Measurements from ENCODE around the gene CD7.
"Not testable (repeated sequence)": the region's sequence is repeated elsewhere in the genome, so short reads cannot be mapped to it uniquely, and the experiment has no call there.

CD7 gene

DNA sequence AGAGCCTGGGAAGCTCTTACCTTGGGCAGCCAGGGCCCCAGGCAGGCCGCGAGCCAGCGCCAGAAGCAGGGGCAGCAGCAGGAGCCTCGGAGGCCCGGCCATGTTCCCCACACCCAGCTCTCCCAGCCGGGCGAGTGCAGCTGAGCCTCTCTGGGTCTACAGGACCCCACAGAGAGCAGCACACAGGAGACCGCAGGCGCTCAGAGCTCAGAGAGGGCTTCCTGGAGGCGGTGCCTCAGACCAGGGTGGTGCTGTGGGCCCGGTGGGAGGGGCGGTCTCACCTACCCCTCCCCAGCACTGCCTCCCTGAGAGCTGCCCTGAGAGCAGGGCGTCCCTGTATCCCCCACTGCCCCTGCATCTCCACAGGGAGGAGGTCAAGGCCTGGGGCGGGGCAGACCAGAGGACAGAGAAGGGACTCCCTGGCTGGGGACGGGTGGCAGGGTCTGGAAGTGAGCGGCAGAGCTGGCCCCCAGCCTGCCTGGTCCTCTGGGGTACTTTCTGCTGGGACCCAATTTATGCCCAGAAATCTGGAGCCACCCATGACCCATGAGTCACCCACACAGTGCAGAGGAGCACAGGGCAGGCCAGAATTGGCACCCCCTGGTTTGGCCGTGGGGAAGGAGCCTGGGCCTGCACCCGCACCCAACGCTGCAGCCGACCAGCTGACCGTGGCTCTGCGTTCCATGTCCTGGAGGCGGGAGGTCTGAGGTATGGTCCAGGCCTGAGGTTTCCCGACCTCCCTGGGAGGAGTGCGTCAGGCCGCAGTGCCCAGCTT is at the start of gene CD7:
TSS of gene CD7 (minus strand) at position 215 of the 775 bp plus-strand sequence. CDS start at position 102, 113 bp downstream.
- in situ Hi-C loops (cut with HindIII; ENCODE audit: low sequenced_read_pairs): no loop called here
- H3K4me3 ChIP-seq (ENCODE audit: low read depth, low read length): no peak within 1 kb of the TSS
- TF ChIP-seq CTCF (IDR thresholded peaks at IDR 0.05; ENCODE audit: low read depth, low read length, missing control alignments): no peak
- DNase-seq (ENCODE audit: low read depth): no peak

- no peak for TF ChIP-seq CTCF (IDR thresholded peaks at IDR 0.05; ENCODE audit: low read depth, low read length, missing control alignments)
- H3K4me3 ChIP-seq (ENCODE audit: low read depth, low read length): no peak overlapping the region
- in situ Hi-C loops (cut with HindIII; ENCODE audit: low sequenced_read_pairs): no loop called here
- DNase-seq (ENCODE audit: low read depth): no peak
Measured at GRCh38 chr17:82366749-82367148, 49.3 kb upstream of the CD7 start.

- H3K4me3 ChIP-seq (ENCODE audit: low read depth, low read length): no peak overlapping the region
- in situ Hi-C loops (cut with HindIII; ENCODE audit: low sequenced_read_pairs): no loop called here
- TF ChIP-seq CTCF (IDR thresholded peaks at IDR 0.05; ENCODE audit: low read depth, low read length, missing control alignments): no peak
- no peak for DNase-seq (ENCODE audit: low read depth)
Measured at GRCh38 chr17:82365606-82366295, 48.3 kb upstream of the CD7 start.

GRCh38 chr17:82361885-82362633 is 44.7 kb upstream of the CD7 start:
- TF ChIP-seq CTCF (IDR thresholded peaks at IDR 0.05; ENCODE audit: low read depth, low read length, missing control alignments): no peak
- in situ Hi-C loops (cut with HindIII; ENCODE audit: low sequenced_read_pairs): loop anchor here (5.0 kb wide), 1 partner anchor 55 kb away; the partner anchor contains the start of genes HEXD and OGFOD3
- no peak for DNase-seq (ENCODE audit: low read depth)
- H3K4me3 ChIP-seq (ENCODE audit: low read depth, low read length): no peak overlapping the region

DNA sequence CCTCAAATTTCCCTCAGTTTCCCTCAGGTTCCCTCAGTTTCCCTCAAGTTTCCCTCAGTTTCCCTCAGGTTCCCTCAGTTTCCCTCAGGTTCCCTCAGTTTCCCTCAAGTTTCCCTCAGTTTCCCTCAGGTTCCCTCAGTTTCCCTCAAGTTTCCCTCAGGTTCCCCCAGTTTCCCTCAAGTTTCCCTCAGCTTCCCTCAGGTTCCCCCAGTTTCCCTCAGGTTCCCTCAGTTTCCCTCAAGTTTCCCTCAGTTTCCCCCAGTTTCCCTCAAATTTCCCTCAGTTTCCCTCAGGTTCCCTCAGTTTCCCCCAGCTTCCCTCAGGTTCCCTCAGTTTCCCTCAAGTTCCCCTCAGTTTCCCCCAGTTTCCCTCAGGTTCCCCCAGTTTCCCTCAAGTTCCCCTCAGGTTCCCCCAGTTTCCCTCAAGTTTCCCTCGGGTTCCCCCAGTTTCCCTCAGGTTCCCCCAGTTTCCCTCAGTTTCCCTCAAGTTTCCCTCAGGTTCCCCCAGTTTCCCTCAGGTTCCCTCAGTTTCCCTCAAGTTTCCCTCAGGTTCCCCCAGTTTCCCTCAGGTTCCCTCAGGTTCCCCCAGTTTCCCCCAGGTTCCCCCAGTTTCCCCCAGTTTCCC is 42.2 kb upstream of the CD7 start:
- in situ Hi-C loops (cut with HindIII; ENCODE audit: low sequenced_read_pairs): loop anchor here (5.0 kb wide), 1 partner anchor 58 kb away; the partner anchor contains the start of genes HEXD and OGFOD3

DNA sequence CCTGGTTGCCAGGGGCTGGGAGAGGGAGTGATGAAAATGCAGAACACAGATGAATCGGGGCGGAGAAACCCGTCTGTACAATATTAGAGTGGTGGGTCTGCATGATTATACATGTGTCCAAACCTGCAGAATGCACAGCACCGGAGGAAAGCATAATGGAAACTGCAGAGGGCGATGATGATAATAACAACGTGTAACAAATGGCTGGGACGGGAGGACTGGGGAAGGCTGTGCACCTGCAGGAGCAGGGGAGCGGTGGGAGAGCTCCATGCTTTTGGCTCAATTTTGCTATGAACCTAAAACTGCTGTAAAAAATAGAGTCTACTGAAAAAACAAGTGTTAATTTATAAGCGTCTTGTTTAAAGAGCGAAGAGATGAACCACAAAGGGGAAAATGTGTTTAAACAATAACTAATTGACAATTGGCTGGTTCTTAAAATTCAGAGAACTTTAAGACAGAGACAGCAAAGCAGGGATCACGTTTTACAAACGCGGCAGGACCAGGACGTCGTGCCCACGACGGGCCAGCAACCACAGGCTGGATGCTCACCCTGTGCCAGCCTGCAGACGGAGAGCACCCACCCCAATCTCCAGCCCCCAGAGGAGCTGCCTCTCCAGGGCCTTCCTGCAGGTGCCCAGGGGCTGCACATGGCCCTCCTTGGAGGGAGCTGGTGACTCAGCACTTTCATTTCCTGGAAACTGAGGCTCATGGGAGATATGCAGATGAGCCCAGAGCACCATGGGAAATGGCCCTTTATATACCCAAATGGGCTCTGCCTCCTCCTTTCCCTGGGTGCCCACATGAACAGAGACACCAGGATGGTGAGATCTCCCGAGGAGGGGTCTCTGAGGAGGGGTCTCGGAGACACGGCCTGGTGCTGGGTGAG is 41.3 kb upstream of the CD7 start, which contains the start of gene TEX19:
TSS of gene TEX19 (plus strand) at position 783 of the 886 bp plus-strand sequence. CDS start 2,904 bp downstream, outside the sequence.
- in situ Hi-C loops (cut with HindIII; ENCODE audit: low sequenced_read_pairs): no loop called here
- H3K4me3 ChIP-seq (ENCODE audit: low read depth, low read length): no peak within 1 kb of the TSS
- DNase-seq (ENCODE audit: low read depth): no peak
- no peak for TF ChIP-seq CTCF (IDR thresholded peaks at IDR 0.05; ENCODE audit: low read depth, low read length, missing control alignments)

More for the DNA sequence above, 42.2 kb upstream of the CD7 start:
- H3K4me3 ChIP-seq (ENCODE audit: low read depth, low read length); DNase-seq (ENCODE audit: low read depth): not testable (repeated sequence)
